Activated CD8-positive, alpha-beta T cell treated with anti-CD3 and anti-CD28 coated beads, Interleukin-2, amount 10 ng/mL, durations not matched to agents 7 days and 5 days (primary cell): Measurements from ENCODE around the gene GJC2. TPM values are rescaled to one million over a fixed set of nuclear protein-coding genes. Genes with fewer than 3 reads are reported as not detected.
A peak's percentile ranks its signal among the peaks of the same experiment; 100 is the strongest.
"Not testable (repeated sequence)": the region's sequence is repeated elsewhere in the genome, so short reads cannot be mapped to it uniquely, and the experiment has no call there.

Experiments
- ATAC-seq: fragments of 150-1000 bp; cut with Tn5 transposase; one replicate; pipeline ENCODE4 v1.10.0; 2021; ENCODE audit warnings: moderate library complexity
- CTCF ChIA-PET: fragments of 350-600 bp; sonication (Branson Sonifier 250); formaldehyde crosslinking; loops from one replicate; lab custom pipeline; 2021; ENCODE audit warnings: antibody characterized with exemption; lab: Charles Lee
- POLR2A ChIA-PET: fragments of 350-600 bp; sonication (Branson Sonifier 250); formaldehyde crosslinking; loops from one replicate; lab custom pipeline; 2021; ENCODE audit warnings: antibody characterized with exemption; lab: Charles Lee
- DNase-seq: peaks from one replicate; pipeline ENCODE4 v3.0.0-alpha.2; 2020
- H3K27ac Mint-ChIP-seq: one replicate; pipeline ENCODE4 v1.8.0; 2021; ENCODE audit warnings: mild to moderate bottlenecking, mixed read lengths
- H3K27me3 Mint-ChIP-seq: one replicate; pipeline ENCODE4 v1.8.0; 2021; ENCODE audit warnings: low read depth, mixed read lengths
- H3K36me3 Mint-ChIP-seq: one replicate; pipeline ENCODE4 v1.8.0; 2021; ENCODE audit warnings: low read depth, mixed read lengths
- H3K4me1 Mint-ChIP-seq: one replicate; pipeline ENCODE4 v1.8.0; 2021; ENCODE audit warnings: low read depth, mixed read lengths
- H3K4me3 Mint-ChIP-seq: one replicate; pipeline ENCODE4 v1.8.0; 2021; ENCODE audit warnings: mild to moderate bottlenecking, mixed read lengths
- H3K9me3 Mint-ChIP-seq: one replicate; pipeline ENCODE4 v1.8.0; 2022; ENCODE audit warnings: mixed read lengths; ENCODE audit not compliant: insufficient read depth
- total RNA-seq, 2 experiments: library from RNA; stranded (reverse); gene quantifications; one replicate each; pipeline ENCODE4 v1.2.3, GENCODE V29; 2021

GJC2 gene
- total RNA-seq, 2 experiments from 2014 or later = 4.1 to 4.4 TPM

DNA sequence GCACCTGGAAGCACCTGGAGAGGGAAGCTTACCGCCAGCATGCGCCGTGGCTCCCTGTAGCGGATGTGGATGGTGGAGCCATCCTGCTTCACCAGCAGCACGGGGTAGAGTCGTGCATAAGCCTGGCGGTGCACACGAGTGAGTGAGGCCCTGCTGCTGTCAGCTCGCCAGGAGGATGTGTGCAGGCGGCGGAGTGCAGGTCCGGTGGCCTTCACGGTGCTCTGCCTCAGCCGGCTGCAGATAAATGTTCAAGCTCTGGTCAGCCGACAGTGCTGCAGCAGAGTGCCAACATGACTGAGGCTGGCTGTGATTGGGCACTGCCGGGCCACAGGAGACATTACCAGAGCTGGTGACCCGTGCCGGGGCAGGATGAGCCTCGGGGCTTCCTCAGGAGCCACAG is 42.1 kb upstream of the GJC2 start:
- H3K4me3 Mint-ChIP-seq = peak overlapping the region; percentile 92
- peak overlapping the region; percentile 96 for H3K27ac Mint-ChIP-seq
- peaks cover 51% of the 10 kb centered on the region for H3K4me1 Mint-ChIP-seq
- H3K36me3 Mint-ChIP-seq = peaks cover 13% of the 10 kb centered on the region
- CTCF ChIA-PET = no interaction called here
- no peaks in the 10 kb centered on the region for H3K9me3 Mint-ChIP-seq
- ATAC-seq = no peak
- POLR2A ChIA-PET = interaction anchor here (1.1 to 2.8 kb wide), 2 partner anchors 25 to 64 kb away, joined by 3 to 11 read pairs; partner anchors contain the start of gene ARF1
- no peaks in the 10 kb centered on the region for H3K27me3 Mint-ChIP-seq
- DNase-seq = no peak

DNA sequence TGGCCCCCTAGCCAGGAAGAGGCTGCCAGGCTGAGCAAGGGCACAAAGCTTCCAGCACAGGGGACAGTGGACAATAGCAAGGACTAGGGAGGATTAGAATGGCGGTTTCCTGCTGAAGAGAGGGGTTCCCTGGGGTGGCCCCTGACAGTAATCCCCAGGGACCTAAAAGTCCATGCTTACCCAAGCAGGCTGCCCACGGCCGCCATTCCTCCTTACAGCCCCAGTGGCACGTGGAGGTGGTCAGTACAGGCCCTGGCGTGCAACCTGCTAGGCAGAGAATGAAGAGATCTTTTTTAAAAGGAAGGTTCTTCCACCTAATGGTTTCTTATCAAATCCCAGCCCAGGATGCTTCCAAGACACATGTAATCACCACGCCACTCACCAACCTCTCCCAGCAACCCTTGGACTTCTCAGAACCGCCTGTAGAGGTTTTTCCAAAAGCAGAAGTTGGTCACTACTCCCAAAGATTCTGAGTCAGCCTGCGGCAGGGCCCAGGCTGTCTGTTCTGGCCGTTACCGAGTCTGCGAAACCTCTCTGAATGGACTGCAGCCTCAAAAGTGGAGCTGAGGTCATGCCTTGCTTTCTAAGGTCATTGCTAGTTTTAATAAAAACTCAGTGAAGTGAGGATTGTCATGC is 41.6 kb upstream of the GJC2 start:
- DNase-seq = no peak
- Mint-ChIP-seq H3K4me1 (peaks cover 51% of the 10 kb centered on the region), H3K27ac (peak overlapping the region; percentile 96), H3K27me3 (no peaks in the 10 kb centered on the region), H3K9me3 (no peaks in the 10 kb centered on the region), H3K4me3 (peak overlapping the region; percentile 92), H3K36me3 (peaks cover 13% of the 10 kb centered on the region)
- ATAC-seq = no peak
- ChIA-PET CTCF (no interaction called here), POLR2A (interaction anchor here (0.7 to 2.8 kb wide), 6 partner anchors 26 to 357 kb away, joined by 3 to 16 read pairs (median 4); partner anchors contain the start of gene ARF1)

DNA sequence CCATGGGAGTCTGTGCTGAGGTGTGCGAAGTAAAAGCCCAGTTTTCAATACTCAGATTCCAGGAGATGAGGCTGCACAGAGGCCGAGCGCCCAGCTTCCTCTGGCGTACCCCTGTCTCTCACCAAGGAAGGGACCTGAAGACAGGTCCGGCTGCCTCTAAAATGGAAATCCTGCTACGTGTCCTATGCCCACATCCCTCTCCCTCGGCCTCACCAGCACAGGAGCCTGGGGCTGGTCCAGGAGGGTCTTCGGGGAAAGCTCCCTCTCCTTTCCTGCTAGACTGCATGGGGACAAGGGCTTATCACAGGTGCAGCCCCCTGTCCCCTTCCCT is 41.0 kb upstream of the GJC2 start:
- no peaks in the 10 kb centered on the region for H3K27me3 Mint-ChIP-seq
- H3K4me1 Mint-ChIP-seq = peaks cover 47% of the 10 kb centered on the region
- peak overlapping the region; percentile 92 for H3K4me3 Mint-ChIP-seq
- no peak for DNase-seq
- ChIA-PET POLR2A (interaction anchor here (0.7 to 2.8 kb wide), 5 partner anchors 26 to 356 kb away, joined by 3 to 16 read pairs (median 3); partner anchors contain the start of gene ARF1), CTCF (interaction anchor here (1.5 kb wide), 1 partner anchor 10 kb away, joined by 4 read pairs; no protein-coding TSS in a partner anchor)
- no peaks in the 10 kb centered on the region for H3K9me3 Mint-ChIP-seq
- H3K27ac Mint-ChIP-seq = peak overlapping the region; percentile 96
- peak; percentile 5 for ATAC-seq
- peaks cover 13% of the 10 kb centered on the region for H3K36me3 Mint-ChIP-seq

- Mint-ChIP-seq H3K9me3 (no peaks in the 10 kb centered on the region), H3K4me1 (peaks cover 41% of the 10 kb centered on the region), H3K27ac (peak within 1 kb of the TSS; percentile 96), H3K27me3 (no peaks in the 10 kb centered on the region), H3K4me3 (peak within 1 kb of the TSS; percentile 92), H3K36me3 (peaks cover 12% of the 10 kb centered on the region)
- DNase-seq (peak; percentile 98), ATAC-seq (peak; percentile 95)
- ChIA-PET CTCF (interaction anchor here (0.7 to 1.5 kb wide), 4 partner anchors 9 to 56 kb away, joined by 3 to 4 read pairs (median 4); no protein-coding TSS in a partner anchor), POLR2A (interaction anchor here (0.8 to 2.8 kb wide), 9 partner anchors 9 to 356 kb away, joined by 3 to 16 read pairs (median 4); partner anchors contain the start of gene ARF1)
Observed at GRCh38 chr1:228109073-228109961, 40.4 kb upstream of the GJC2 start, which contains the start of gene MRPL55. MRPL55 (minus strand) TSS chr1:228109299; CDS start chr1:228108260, 1,039 bp downstream.

DNA sequence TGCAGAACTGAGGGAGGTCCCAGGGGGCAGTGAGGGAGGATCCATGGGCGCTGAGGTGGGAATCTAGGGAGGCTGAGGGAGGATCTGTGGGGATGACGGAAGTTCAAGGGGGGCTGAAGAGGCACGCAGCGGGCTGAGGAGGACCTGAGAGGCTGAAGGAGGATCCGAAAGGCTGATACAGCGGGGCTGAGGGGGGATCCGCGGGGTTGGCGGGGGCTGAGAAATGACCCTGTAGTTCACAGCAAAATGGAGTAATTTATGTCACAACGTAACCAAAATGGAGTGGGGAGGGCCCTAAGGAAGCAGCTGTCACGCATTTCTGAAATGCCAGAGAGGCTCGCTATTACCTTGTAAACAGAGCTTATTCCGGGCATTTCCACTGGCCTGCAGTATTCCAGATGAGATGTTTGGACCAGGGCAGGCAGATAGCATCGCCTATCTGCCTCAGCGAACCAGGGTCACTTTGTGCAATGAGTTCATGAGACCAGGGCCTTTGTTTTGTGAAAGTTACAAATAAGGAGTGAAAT is 39.7 kb upstream of the GJC2 start:
- peak overlapping the region; percentile 96 for H3K27ac Mint-ChIP-seq
- CTCF ChIA-PET = interaction anchor here (0.8 to 1.5 kb wide), 4 partner anchors 9 to 55 kb away, joined by 3 to 6 read pairs (median 4); no protein-coding TSS in a partner anchor
- H3K36me3 Mint-ChIP-seq = peaks cover 9% of the 10 kb centered on the region
- no peak for ATAC-seq
- DNase-seq = no peak
- POLR2A ChIA-PET = interaction anchor here (0.8 to 2.8 kb wide), 7 partner anchors 9 to 355 kb away, joined by 3 to 16 read pairs (median 4); partner anchors contain the start of gene ARF1
- H3K4me1 Mint-ChIP-seq = peaks cover 34% of the 10 kb centered on the region
- H3K27me3 Mint-ChIP-seq = no peaks in the 10 kb centered on the region
- peak overlapping the region; percentile 92 for H3K4me3 Mint-ChIP-seq
- no peaks in the 10 kb centered on the region for H3K9me3 Mint-ChIP-seq

- H3K4me1 Mint-ChIP-seq = peaks cover 31% of the 10 kb centered on the region
- H3K27ac Mint-ChIP-seq = no peak overlapping the region
- peak overlapping the region; percentile 92 for H3K4me3 Mint-ChIP-seq
- no peak for ATAC-seq
- no peaks in the 10 kb centered on the region for H3K9me3 Mint-ChIP-seq
- POLR2A ChIA-PET = interaction anchor here (2.1 to 2.8 kb wide), 2 partner anchors 27 to 28 kb away, joined by 12 to 16 read pairs; partner anchors contain the start of gene ARF1
- CTCF ChIA-PET = interaction anchor here (1.3 to 1.5 kb wide), 2 partner anchors 13 to 20 kb away, joined by 4 to 6 read pairs; no protein-coding TSS in a partner anchor
- H3K27me3 Mint-ChIP-seq = no peaks in the 10 kb centered on the region
- no peak for DNase-seq
- peaks cover 9% of the 10 kb centered on the region for H3K36me3 Mint-ChIP-seq
Observed at GRCh38 chr1:228110556-228110955, 39.2 kb upstream of the GJC2 start.

DNA sequence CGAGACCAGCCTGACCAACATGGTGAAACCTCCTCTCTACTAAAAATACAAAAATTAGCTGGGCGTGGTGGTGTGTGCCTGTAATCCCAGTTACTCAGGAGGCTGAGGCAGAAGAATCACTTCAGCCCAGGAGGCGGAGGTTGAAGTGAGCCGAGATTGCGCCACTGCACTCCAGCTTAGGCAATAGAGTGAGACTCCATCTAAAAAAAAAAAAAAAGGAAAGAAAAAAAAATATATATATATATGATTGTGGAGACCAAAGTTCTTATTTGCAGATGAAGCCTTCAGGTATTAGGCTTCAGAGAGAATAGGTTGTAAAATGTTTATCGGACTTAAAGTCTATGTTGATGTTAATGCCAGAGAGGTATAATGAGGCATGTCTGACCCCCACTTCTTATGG is 38.4 kb upstream of the GJC2 start:
- POLR2A ChIA-PET = not testable (repeated sequence)

GRCh38 chr1:228112167-228112566 is 37.6 kb upstream of the GJC2 start:
- Mint-ChIP-seq H3K4me3 (no peak overlapping the region), H3K36me3 (peaks cover 4% of the 10 kb centered on the region), H3K4me1 (peaks cover 28% of the 10 kb centered on the region), H3K27ac (no peak overlapping the region), H3K27me3 (no peaks in the 10 kb centered on the region), H3K9me3 (no peaks in the 10 kb centered on the region)
- ChIA-PET CTCF (interaction anchor here (1.2 to 1.6 kb wide), 3 partner anchors 19 to 113 kb away, joined by 3 to 4 read pairs (median 4); no protein-coding TSS in a partner anchor), POLR2A (interaction anchor here (0.6 kb wide), 1 partner anchor 287 kb away, joined by 3 read pairs; no protein-coding TSS in a partner anchor)
- ATAC-seq = no peak
- no peak for DNase-seq

More for the DNA sequence above, 38.4 kb upstream of the GJC2 start:
- H3K36me3 Mint-ChIP-seq, H3K27me3 Mint-ChIP-seq, DNase-seq, H3K4me3 Mint-ChIP-seq, H3K27ac Mint-ChIP-seq, ATAC-seq, H3K9me3 Mint-ChIP-seq: not testable (repeated sequence)
- CTCF ChIA-PET = interaction anchor here (1.2 to 1.3 kb wide), 2 partner anchors 19 to 112 kb away, joined by 3 to 6 read pairs; no protein-coding TSS in a partner anchor
- H3K4me1 Mint-ChIP-seq = peaks cover 30% of the 10 kb centered on the region

DNA sequence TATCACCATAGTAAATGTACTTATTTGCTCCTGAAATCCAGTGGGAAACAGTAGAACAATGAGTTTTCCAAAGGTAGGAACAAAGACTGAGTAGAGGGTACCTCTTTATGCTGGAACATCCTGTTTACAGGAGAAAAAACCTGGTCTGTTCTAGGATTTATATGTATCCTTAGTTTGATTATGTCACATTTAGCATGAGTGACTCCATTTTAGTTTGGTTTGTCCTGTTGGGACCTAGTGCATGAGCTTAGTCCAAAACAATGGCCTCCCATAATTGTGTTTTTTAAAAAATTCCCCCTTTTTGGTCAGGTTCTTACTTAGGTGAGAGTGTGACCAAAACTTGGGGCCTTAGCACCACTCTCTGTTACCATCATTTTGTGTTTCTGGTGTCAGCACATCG is 37.1 kb upstream of the GJC2 start:
- ChIA-PET CTCF (interaction anchor here (1.0 to 1.6 kb wide), 3 partner anchors 9 to 54 kb away, joined by 4 read pairs; no protein-coding TSS in a partner anchor), POLR2A (interaction anchor here (0.6 kb wide), 1 partner anchor 287 kb away, joined by 3 read pairs; no protein-coding TSS in a partner anchor)
- Mint-ChIP-seq H3K27me3 (no peaks in the 10 kb centered on the region), H3K9me3 (peaks cover 2% of the 10 kb centered on the region), H3K27ac (no peak overlapping the region), H3K4me3 (no peak overlapping the region), H3K4me1 (peaks cover 25% of the 10 kb centered on the region), H3K36me3 (peaks cover 5% of the 10 kb centered on the region)
- DNase-seq (no peak), ATAC-seq (no peak)

DNA sequence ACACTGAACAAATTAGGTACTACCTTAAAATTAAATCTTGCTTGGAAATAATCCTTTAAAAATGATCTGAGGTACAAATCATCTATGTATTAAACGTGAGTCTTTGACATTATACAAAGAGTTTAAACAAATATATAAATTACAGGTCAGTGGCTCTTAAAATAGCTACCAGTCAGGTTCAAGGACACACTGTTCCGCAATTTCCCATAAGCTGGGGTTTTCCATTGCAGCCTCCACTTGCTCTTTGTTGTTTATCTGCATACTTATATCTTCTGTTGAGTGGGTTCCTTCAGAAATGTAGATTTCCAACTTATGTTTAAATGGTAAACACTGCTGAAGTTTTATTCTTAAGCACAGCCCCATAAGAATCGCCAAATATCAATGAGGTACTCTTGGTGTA is 34.9 kb upstream of the GJC2 start:
- Mint-ChIP-seq H3K27me3 (no peaks in the 10 kb centered on the region), H3K4me1 (peaks cover 8% of the 10 kb centered on the region), H3K36me3 (peaks cover 9% of the 10 kb centered on the region), H3K27ac (no peak overlapping the region), H3K9me3 (peaks cover 10% of the 10 kb centered on the region), H3K4me3 (no peak overlapping the region)
- ATAC-seq = no peak
- ChIA-PET POLR2A (no interaction called here), CTCF (no interaction called here)
- DNase-seq = no peak

DNA sequence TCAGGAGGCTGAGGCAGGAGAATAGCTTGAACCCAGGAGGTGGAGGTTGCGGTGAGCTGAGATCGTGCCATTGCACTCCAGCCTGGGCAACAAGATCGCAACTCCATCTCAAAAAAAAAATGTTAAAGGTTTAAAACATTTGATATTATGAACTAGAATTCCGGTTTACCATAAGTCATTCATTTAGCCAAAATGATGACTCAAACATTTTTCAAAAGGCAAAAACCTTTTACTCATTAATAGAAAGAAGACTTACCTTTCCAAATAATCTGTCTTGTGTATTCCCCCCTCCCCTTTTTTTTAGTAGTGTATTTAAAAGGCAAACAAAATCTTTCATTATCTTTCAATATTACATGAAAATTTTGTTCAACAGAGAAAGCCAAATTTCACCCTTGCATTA is 32.4 kb upstream of the GJC2 start:
- no peaks in the 10 kb centered on the region for H3K27me3 Mint-ChIP-seq

More for the DNA sequence above, 32.4 kb upstream of the GJC2 start:
- peaks cover 20% of the 10 kb centered on the region for H3K9me3 Mint-ChIP-seq
- CTCF ChIA-PET = no interaction called here
- no peak overlapping the region for H3K27ac Mint-ChIP-seq
- POLR2A ChIA-PET = no interaction called here
- no peak for DNase-seq
- no peak for ATAC-seq
- H3K36me3 Mint-ChIP-seq = peaks cover 15% of the 10 kb centered on the region
- peaks cover 8% of the 10 kb centered on the region for H3K4me1 Mint-ChIP-seq
- no peak overlapping the region for H3K4me3 Mint-ChIP-seq
